ENCODE data around the gene USP36.
"Not testable (repeated sequence)": the region's sequence is repeated elsewhere in the genome, so short reads cannot be mapped to it uniquely, and the experiment has no call there.

GRCh38 chr17:78876954-78877517 lies 36.4 kb upstream of the USP36 start:
- not testable (repeated sequence) for TF ChIP-seq SUZ12 (IDR thresholded peaks at IDR 0.05; ENCODE audit: extremely low read depth, insufficient read depth, insufficient read length); ZNF274 (IDR thresholded peaks at IDR 0.05; ENCODE audit: low read depth, low read length); YY1 (IDR thresholded peaks at IDR 0.05; ENCODE audit: insufficient read depth, insufficient read length)
